HG02571 (cell line): ENCODE measurements around the gene SBNO2.

Experiments
- ATAC-seq: cut with Tn5 transposase; IDR thresholded peaks from one replicate; pipeline ENCODE4 v1.9.1; 2021; ENCODE audit warnings: mild to moderate bottlenecking, moderate library complexity; ENCODE audit not compliant: unreplicated experiment

Gene SBNO2

DNA sequence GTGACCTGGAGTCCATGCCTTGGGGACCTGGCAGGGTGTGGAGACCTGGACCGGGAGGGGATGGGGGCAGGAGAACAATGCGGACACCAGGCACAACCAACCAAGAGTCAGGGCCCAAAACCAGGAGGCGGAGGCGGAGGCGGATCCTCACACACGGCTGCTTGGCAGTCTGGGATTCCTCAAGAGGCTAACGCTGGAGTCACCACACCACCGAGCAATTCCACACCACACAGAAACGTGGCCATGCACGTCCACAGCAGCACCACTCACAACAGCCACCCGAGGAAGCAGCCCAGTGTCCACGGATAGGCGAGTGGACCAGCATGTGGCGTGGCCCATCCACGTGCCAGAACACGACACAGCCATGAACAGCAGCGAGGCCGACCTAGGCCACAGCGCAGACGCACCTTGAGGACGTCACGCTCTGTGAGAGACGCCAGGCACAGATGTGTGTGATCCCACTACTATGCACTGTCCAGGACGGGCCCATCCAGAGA is 17.7 kb downstream of the SBNO2 start:
- ATAC-seq: no peak

DNA sequence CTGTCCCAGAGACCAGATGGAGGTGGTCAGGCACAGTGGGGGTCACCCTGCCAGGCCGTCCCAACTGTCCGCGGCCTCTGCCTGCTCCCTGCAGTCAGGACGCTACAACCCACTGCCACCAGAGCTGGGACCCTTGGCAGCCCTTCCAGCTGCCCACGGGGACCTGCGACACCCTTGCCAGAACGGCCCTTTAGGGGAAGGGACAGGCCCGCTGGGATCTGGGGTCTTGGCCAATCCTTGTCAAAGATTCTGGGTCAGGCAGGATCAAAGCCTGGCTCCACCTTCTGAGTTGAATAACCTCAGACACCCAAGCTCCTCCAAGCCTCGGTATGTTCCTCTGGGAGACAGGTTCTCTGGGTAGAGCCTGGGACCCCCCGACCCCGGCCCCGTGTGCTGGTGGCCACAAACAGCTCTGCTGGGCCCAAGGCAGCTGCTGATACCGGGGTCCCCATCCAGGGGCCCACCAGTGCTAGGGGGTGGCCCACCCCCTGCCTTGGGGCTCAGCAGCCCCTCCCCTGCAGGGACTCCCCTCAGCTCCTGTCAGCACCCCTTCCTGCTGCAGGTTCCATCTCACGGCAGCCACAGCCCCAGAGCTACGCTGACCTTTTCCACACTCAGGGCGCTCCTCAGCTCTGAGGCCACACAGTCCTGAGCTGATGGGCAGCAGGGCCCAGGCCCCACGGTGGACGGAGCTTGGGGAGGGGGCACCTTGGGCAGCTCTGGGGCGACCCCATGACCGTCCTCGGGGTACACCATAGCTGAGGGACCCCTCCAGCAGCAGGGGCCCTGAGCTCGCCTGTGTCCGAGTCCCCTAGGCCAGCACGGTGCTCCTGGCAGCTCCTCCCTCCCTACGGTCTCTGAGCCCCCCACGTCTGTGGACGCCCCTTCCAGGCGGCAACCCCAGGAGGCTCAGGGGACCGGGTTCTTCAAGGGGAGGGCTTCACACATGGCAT is 18.4 kb downstream of the SBNO2 start:
- ATAC-seq: no peak

DNA sequence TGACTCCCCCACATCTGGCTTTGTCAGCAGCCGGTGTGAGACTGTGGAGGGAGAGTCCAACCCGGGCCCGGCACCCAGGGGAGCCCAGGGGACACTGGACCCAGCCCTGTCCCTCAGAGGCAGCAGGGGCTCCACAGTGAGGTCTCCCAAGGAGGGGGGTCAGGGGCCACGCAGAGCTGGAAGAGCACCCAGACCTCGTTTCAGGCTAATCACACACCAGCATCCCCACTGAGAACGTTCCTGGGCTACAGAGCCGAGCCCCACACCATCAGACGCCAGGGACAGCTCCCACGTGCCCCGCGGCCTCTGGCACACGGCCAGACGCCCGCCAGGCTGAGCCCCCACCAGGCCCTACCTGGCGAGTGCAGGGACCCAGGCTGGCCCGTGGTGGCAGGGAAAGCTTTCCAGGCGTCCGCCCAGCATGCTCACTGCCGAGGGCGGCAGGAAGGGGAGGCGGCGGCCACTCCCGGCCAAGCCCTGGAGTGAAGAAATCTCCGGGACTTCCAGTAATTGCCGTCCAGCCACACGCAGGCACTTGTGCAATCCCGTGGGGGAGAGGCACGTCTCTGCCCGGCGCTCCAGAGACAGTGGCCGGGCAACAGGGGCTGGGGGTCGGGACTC is 19.2 kb downstream of the SBNO2 start:
- ATAC-seq: no peak

DNA sequence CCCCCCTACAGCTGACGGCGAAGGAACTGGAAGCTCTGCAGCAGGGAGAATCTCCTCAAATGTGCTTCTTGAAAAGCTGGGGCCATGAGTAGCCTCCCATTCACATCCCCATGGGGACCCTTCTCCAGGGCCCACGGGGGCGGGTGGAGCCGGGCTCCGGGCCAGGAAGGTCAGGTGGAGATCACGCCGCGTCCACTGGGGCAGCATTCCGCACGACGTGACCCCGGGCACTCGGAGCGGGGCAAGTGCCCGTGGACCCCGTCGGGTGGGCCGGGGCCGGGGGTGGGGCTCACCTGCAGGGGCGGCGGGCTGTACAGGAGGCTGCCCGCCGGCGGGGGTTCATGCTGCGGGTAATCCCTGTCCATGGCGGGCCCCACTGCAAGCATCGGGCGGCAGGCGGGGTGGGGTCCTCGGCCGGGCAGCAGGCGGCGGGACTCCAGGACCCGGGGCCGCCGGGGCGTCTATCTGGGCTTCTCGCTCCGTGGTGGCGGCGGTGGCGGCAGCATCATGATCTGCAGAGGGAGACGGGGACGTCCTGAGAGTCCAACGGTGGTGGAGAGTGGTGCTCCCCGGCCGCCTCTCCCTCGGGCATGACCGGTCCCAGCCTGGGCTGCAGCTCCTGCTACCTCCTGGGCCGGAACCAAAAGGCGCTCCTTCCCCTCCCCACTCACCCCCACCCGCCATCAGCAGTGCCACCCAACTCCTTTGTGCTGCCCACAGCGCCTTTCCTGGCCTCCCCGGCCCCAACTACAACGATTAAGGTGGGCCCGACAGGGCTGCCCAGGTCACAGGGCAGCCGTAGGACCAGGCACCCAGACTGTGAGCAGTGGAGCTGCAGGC is 20.0 kb downstream of the SBNO2 start:
- ATAC-seq: no peak

DNA sequence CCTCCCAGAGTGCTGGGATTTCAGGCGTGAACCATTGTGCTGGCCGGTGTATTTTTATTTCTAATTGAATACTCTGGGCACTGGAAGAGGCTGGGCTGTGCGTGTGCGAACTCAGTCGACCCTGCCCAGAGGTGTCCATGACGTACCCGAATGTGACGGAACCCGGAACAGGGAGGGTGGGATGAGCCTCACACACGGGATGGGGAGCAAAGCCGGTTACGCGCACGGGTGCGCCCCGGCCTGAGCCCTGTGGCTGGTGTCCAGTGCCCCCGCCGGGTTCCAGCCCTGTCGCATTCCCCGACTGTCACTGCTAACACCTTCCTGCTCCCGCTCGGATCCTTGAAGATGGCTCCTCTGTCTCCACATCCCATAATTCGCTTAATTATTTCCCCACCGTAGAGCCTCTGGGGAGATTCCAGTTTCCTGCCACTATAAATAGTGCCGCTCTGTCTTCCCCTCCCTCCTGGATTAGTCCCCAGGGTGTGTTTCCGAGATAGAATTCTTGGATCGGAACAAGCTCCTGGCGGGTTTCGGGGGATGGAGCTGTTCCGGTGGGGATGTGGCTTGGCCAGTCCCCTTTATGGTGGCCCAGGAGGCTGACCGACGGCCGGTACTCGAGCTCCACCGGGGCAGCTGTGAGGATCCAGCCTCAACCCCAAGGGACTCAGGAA is 22.0 kb downstream of the SBNO2 start:
- no peak for ATAC-seq

DNA sequence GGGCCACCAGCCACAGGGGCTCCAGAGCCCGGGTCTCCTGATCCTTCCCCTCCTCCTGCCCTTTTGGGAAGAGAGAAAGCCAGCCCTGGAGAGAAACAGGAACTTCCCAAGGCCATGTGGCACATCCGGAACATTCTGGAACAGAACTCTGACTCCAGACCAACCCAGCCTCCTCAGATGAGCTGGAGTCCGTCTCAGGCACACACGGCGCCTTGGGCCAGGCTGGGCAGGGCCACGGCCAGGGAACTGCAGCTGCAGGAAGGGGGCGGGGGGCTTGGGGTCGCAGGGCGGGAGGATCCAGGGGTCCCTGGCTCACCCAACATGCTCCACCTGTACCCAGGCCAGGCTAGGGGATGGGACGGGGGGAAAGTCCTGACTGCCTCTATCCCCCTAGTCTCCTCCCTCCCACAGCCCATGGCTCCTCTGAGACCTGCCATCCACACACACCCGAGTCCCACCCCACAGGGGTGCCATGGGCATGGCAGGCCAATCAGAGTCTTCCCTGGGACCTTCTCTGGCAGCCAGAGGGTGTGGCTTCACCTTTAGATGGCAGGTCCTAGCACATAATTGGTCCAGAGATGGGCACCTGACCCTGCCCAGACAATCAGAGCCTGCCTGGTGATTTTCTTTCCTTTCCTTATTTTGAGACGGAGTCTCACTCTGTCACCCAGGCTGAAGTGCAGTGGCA is 22.9 kb downstream of the SBNO2 start:
- no peak for ATAC-seq

DNA sequence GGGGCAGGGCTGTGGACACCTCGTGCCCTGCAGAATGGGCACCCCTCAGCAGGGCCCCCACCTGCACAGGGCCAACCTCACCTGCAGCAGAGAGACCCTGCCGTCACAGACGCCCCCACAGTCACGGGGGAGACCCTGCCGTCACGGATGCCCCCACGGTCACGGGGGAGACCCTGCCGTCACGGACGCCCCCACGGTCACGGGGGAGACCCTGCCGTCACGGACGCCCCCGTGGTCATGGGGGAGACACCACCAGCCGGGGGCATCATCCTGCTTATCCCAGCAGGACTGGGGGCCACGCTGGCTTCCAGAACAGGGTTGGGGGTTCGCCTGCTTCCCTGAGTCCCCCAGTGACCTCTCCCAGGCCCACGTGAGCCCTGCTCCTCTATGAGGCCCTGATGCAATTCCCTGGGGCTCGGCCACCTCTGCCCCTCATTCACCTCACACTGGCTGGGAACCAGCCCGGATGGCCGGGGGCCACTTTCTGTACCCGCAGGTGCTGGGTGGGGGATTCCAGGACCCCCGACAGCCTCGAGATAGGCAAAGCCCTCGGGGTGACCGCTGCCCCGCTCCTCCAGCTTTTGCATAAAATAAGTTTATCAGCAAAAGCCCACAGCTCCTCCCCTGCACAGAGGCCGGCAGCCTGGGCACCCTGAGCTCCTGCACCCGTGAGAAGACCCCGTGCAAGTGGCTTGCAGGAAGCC is 23.6 kb downstream of the SBNO2 start:
- ATAC-seq: no peak

DNA sequence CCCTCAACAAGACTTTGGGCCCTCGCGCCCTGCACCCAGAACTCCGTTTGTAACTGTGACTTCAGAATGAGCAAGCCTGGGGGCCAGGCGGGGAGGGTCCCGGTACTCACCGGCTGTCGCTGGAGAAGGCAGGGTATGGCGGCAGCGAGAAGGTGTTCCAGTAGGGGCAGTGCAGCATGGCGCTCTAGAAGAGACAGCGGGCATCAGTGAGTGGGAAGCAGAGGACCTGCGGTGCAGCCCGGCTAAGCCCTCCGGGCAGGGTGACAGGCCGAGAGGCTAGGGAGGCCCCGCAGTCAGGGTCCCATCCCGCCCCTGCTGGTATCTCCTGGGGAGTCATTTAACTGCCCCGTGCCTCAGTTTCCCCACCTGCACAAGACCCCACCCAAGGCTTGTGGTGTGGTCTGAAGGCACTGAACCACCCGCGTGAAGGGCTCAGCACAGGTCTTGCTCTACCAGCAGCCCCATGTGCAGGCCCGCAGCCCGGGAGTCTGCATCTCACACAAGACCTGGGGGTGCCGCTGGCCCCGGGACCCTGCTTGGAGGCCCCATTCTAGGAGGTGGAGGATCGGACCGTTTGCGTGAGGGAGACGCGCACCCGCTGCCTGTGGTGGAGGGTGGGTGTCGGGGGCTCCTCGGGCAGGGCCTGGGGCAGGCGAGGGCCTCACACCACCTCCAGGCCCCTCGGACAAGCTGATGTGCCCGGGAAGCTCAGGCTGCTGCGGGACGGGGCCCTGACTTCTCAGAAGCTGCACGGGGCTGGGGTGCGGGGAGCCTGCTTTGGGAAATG is 24.6 kb downstream of the SBNO2 start:
- ATAC-seq: no peak

DNA sequence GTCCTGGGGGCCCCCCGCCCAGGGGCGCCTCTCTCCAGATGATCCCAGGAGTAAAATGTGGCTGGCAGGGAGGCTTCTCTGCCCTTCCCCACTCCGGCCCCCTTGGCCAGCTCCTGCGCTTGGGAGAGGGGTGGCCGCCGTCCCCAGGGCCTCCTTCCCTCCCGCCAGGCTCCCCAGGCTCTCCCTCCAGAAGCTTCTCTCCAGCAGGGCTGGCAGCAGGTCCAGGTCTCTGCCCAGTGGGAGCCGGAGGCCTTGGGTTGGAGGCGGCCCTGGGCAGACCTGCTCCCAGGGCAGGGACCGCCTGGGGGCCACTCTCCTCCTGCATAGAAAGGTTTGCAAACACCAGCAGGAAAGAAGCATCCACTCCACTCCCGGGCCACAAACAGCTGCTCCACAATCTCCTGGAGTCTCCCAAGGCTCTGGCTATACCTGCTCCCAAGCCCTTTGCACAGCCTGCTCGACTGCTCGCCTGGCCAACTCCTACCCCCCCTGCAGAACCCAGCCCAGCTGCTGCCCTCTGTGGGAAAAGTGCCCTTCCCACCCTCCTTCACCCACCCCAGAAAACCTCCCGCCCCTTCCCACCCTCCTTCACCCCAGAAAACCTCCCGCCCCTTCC is 26.0 kb downstream of the SBNO2 start:
- ATAC-seq: no peak

DNA sequence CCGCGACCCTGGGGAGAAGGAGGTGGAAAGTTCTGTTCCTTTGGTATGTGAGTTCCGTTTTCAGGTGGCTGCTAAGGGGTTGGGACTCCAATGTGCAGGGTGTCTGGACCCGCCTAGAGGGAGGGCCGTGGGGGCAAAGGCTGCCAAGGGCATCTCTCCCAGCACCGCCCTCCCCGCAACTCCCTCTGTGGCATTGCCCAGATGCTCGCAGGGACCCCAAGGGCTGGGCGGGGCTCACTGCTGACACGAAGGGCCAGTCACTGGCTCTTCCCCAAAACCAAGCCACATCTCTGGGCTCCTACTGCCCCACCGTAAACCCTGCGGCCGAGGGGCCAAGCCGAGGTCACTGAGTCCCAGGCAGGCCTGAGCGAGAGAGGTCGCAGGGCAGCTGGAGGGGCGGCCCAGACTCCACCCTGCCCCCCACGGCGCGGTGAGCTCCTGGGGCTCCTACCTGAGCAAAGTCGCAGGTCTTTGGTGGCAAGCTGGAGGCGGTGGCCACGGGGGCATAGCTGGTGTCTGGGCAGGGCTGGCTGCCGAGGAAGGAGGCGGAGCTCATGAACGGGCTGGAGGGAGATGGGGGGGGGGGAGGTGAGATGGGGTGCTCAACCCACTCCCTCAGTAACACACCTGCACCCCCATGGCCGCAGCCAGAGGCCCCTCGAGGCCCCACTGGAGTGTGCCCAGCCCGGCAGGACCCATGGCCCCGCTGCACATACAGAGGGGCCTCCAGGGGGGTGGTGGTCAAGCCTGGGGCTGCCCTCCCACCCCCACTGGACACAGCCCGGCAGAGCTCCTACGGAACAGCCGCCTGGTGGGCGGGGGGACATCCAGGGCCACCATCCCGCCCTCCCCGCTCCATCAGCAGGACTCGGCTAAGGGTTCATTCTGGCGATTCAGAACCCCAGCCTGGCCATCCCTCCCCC is 26.9 kb downstream of the SBNO2 start:
- ATAC-seq: no peak

DNA sequence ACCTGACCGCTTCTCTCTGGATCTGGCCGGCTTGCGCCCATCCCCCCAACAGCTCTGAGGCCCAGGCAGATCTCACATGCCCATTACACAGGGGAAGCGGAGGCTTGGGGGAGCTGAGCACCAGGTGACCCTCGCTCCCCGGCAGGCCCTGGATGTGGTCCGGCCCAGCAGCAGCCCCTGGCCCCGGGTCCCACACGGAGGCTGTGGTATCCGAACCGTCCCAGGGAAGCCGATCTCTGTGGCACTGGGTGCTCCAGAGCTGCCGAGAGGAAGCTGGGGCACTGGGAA is 27.7 kb downstream of the SBNO2 start:
- no peak for ATAC-seq

DNA sequence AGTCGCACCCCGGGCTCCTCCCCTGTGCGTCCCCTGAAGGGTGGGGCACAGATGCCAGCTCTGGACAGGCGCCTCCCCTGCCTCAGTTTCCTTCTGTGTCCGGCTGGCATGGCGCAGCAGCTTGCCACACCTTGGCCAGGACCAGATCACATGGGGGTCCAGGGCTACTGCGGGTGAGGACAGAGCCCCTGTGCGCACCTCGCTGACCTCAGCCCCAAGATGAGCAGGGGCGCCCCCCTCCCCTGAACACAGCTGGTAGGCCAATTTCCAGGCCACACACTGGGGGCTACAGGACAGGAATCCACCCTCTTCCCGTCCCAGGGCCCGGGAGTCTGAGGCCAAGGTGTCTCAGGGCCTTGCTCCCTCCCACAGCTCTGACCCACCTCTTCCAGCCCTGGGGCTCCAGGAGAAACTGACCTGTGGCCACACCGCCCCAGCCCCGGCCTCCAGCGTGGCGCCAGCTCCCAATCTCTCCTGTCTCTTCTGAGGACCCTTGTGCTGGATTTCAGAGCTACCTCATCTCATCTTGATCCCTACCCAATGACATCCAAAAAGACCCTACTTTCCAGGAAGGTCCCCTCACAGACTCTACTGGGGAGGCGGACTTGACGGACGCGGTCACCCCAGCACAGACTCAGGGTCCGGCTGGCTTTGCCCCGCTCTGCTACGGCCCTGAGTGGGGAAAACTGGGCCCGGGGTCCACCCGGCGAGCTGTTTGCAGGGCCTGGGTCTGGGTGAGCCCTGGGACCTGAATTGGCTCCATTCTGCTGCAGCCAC is 28.2 kb downstream of the SBNO2 start:
- ATAC-seq: no peak

DNA sequence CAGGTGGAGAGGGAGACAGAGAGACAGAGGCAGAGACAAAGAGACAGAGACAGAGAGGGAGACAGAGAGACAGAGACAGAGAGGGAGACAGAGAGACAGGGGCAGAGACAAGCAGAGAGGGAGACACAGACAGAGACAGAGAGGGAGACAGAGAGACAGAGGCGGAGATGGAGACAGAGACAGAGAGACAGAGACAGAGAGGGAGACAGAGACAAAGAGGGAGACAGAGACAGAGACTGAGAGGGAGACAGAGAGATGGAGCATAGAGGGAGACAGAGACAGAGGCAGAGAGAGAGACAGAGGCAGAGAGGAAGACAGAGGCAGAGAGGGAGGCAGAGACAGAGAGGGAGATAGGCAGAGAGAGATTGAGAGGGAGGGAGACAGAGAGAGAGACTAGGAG is 29.3 kb downstream of the SBNO2 start:
- no peak for ATAC-seq

DNA sequence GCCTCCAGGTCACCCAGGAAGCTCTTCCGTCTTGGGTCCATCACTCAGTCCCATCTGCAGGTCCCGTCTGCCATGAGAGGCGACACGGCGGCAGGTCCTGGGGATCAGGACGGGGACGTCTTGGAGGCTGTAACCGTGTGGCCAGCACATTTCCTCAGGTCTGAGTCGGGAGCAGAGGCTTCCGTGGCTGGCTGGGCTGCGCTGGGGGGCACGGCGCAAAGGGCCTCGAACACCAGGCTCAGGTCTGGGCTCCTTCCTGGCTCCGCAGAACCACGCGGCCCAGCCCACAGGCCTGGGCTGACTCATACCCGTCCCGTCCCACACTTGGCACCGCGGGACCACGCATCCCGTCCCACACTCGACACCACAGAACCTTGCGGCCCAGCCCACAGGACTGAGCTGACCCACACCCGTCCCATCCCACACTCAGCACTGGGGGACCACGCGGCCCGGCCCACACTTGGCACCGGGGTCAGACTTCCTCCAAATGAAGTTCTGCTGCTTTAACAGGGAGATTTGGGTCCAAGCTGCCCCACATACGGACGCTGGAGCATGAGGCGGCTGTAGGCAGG is 30.2 kb downstream of the SBNO2 start:
- no peak for ATAC-seq

DNA sequence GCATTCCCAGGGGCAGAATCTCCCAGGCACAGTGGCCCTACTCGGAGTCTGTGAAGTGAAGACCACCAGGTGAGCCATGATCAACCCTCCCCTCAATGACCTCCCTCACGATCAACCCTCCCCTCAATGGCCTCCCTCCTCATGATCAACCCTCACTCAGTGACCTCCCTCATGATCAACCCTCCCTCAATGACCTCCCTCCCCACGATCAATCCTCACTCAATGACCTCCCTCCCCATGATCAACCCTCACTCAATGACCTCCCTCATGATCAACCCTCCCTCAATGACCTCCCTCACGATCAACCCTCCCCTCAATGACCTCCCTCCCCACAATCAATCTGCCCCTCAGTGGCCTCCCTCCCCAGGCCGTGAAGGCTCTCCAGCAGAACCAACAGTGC is 32.1 kb downstream of the SBNO2 start:
- ATAC-seq: no peak

DNA sequence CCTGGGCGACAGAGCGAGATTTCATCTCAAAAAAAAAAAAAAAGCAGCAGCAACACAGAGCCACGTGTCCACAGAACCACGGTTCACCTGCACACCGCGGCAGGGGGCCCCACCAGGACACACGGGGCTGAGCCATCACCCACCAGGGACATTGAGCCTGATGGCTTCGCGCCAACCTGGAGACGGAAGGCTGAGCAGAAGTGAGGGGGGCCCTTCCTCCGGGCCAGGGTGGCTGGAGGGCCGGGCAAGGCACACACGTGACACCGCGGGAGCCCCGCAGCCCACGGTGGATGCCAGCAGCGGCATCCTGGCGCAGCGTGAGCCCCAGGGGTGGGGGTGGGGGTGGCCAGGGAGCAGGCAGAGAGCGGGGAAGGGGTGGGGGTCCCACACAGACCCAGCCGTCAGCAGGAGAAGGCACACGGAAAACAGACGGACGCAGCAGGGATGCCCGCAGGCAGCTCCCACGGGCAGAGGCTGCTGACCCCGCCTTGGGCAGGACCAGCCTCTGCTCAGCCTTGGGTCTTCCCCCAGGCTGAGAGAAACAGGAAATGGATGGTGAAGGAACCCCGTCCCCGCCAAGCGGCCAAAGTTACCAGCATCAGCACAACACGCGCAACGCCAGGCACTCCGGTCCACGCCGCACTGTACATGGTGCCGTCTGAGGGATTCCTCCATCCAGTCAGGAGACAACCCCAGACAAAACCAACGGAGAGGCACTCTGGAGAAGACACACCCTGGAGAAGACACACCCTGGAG is 33.6 kb downstream of the SBNO2 start:
- no peak for ATAC-seq
